T-helper 1 cell treated with Interleukin-12 subunit alpha and Interleukin-12 subunit beta and Interleukin-4 antibody, amounts not matched to agents 30 μg/mL and 1 μg/mL, for 36 hours (primary cell): ENCODE results near the gene DDX10.

Source experiments
- H3K27ac Mint-ChIP-seq: one replicate; pipeline ENCODE4 v1.8.0; 2021; ENCODE audit warnings: mild to moderate bottlenecking, mixed read lengths
- H3K27me3 Mint-ChIP-seq: one replicate; pipeline ENCODE4 v1.8.0; 2021; ENCODE audit warnings: low read depth, mixed read lengths
- H3K36me3 Mint-ChIP-seq: one replicate; pipeline ENCODE4 v1.8.0; 2021; ENCODE audit warnings: low read depth, mixed read lengths
- H3K4me1 Mint-ChIP-seq: one replicate; pipeline ENCODE4 v1.8.0; 2021; ENCODE audit warnings: low read depth, mixed read lengths
- H3K4me3 Mint-ChIP-seq: one replicate; pipeline ENCODE4 v1.8.0; 2021; ENCODE audit warnings: mild to moderate bottlenecking, moderate library complexity, mixed read lengths
- H3K9me3 Mint-ChIP-seq: one replicate; pipeline ENCODE4 v1.8.0; 2021; ENCODE audit warnings: mixed read lengths

The DDX10 gene

DNA sequence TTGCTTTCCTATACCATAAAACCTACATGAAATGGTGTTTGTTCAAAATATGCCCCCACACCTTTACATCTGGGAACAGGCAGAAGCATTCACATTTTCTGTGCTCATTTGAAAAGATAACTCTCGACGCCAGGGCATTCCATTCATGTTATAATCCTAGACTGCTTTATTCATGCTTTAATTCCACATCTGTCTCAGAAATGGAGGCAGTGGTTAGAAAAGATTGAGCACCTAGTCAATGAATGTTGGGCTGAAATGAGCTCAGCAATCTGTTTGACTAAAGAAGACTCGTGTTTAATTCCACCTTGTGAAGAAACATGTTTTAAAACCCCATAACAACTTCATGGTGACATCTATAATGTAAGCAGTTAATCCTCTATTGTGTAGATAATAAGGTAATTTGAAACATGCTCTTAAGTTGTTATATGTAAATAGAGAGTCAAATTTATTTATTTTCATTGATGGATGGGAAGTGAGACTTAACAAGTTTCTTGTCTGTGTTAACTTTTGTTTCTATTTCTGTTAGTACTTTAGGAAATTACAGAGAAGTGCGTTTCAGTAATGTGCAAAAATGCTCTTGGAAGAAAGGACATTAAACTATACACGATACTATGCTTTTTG lies 217.5 kb downstream of the DDX10 start:
- no peaks in the 10 kb centered on the region for H3K9me3 Mint-ChIP-seq
- no peaks in the 10 kb centered on the region for H3K4me1 Mint-ChIP-seq
- no peak overlapping the region for H3K27ac Mint-ChIP-seq
- H3K36me3 Mint-ChIP-seq = no peaks in the 10 kb centered on the region
- no peaks in the 10 kb centered on the region for H3K27me3 Mint-ChIP-seq
- no peak overlapping the region for H3K4me3 Mint-ChIP-seq

DNA sequence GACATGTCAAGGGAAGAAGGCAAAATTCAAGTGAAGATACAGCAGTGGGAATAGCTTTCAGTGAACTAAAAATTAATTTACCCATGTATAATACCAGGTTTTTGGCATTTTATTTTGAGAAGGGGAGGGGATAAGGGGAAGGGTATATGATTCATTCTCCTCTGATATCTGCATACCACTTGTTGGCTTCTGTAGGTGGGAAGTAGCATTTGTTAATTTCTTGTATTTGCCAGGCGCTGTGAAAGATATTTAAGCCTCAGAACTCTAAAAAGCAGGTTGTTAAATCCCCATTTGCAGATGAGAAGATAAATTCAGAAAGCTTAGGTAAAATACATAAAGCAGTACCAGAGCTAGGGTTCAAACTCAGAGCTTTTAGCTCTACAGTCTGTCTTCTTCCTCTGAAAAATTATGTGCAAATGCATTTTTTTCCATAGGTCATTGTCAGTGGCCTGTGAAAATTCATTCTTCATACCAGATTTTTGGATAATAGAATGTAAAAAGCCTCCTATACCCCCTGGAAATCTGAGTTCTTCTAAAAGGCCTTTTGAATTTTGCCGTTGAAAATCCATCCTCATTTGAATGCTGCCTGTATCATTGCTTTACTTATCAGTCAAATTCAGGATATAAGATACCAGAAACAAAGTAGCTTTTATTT lies 221.3 kb downstream of the DDX10 start:
- H3K4me1 Mint-ChIP-seq = no peaks in the 10 kb centered on the region
- no peak overlapping the region for H3K27ac Mint-ChIP-seq
- no peaks in the 10 kb centered on the region for H3K9me3 Mint-ChIP-seq
- no peaks in the 10 kb centered on the region for H3K27me3 Mint-ChIP-seq
- no peaks in the 10 kb centered on the region for H3K36me3 Mint-ChIP-seq
- no peak overlapping the region for H3K4me3 Mint-ChIP-seq

DNA sequence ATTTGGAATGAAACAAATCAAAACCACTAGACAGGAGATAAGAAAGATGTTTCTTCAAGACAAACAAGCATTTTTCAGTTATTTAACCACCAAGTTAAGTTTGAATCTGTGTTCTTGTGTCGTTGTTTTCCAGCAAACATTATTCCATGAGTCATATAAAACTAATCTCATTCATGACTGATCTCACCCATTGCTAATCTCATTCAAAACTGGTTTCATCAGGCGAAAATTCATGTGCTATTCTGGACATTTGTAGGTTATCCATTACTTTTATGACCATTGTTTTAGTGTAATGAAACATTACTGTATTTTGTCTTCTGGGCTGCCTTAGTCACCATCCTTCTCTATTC lies 221.8 kb downstream of the DDX10 start:
- H3K27ac Mint-ChIP-seq = no peak overlapping the region
- no peaks in the 10 kb centered on the region for H3K4me1 Mint-ChIP-seq
- no peaks in the 10 kb centered on the region for H3K36me3 Mint-ChIP-seq
- H3K9me3 Mint-ChIP-seq = no peaks in the 10 kb centered on the region
- H3K4me3 Mint-ChIP-seq = no peak overlapping the region
- H3K27me3 Mint-ChIP-seq = no peaks in the 10 kb centered on the region

DNA sequence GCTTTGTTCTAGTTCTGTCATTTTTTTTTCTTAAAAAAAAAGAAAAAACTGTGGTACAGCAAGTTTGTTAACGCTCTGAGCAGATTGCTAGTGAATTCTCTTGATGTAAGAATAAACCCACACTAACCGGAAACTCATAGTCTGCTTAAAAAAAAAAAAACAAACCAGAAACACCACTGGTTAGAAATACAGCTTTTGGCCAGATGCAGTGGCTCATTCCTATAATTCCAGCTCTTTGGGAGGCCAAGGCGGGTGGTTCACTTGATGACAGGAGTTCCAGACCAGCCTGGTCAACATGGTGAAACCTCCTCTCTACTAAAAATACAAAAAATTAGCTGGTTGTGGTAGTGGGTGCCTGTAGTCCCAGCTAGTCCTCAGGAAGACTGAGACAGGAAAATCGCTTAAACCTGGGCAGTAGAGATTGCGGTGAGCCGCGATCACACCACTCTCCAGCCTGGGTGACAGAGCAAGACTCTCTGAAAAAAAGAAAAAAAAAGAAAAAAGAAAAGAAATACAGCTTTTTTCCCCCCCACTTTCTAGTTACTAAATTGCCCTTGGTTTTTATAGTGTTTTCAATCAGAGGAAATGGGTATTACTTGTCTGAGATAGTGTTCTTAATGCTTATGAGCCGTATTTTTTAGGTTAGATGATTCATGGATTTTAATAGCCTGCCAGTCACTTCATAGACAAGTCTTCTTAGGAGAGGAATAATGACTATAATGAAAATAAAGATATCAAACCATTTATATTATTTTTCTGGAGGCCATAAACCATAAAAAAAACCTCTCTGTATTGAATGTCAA lies 222.8 kb downstream of the DDX10 start:
- no peaks in the 10 kb centered on the region for H3K36me3 Mint-ChIP-seq

DNA sequence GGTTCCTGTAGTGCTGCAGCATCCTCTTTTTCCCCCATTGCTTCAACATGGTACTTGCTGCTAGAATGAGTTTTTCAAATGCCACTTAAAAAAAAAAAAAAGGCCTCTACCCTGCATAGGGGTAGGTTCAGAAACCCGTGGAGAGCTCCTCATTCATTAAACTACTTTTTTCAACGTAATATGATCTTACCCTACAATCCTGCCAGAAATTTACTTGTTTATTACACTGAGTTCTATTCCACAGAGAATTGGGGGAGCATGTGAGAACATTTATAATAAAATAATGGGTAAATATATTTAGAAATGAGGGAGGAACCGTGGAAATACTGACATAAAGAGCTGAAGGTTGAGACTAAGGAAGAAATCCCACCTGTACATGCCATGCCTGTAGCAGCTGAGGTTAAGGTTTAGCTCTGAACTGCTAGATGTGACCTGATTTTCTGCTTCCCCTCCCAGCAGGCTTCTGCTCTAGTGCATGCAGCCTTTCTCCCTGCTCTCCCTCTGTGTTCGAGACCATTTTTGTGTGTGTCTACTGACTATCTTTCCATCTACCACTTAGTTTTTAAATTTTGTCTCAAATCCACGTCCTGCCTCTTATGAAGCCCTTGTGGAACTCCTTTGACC lies 225.7 kb downstream of the DDX10 start:
- Mint-ChIP-seq H3K36me3 (no peaks in the 10 kb centered on the region), H3K4me1 (no peaks in the 10 kb centered on the region), H3K9me3 (no peaks in the 10 kb centered on the region), H3K27me3 (no peaks in the 10 kb centered on the region), H3K27ac (no peak overlapping the region), H3K4me3 (no peak overlapping the region)

More for the DNA sequence above, 222.8 kb downstream of the DDX10 start:
- no peak overlapping the region for H3K4me3 Mint-ChIP-seq
- H3K9me3 Mint-ChIP-seq = no peaks in the 10 kb centered on the region
- H3K27me3 Mint-ChIP-seq = no peaks in the 10 kb centered on the region
- no peak overlapping the region for H3K27ac Mint-ChIP-seq
- no peaks in the 10 kb centered on the region for H3K4me1 Mint-ChIP-seq

DNA sequence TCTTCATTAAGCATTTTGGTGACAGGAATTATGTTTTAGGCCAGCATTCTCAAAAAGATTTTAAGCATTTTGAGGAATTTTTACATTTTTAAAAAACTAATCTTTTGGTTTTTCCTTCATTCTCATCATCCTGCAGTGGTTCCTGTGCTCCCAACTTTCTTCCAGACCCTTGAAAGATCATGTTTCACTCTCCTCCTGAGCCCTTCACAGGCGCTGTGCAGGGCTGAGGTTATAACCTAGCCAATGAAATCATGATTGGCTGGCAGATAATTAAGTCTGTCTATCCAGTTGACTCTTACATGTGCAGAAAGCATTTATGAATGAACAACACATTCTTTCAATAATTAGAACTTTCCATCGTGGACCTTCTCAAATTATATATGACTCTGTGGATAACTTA lies 226.3 kb downstream of the DDX10 start:
- Mint-ChIP-seq H3K36me3 (no peaks in the 10 kb centered on the region), H3K27ac (no peak overlapping the region), H3K4me1 (no peaks in the 10 kb centered on the region), H3K9me3 (no peaks in the 10 kb centered on the region), H3K27me3 (no peaks in the 10 kb centered on the region), H3K4me3 (no peak overlapping the region)

DNA sequence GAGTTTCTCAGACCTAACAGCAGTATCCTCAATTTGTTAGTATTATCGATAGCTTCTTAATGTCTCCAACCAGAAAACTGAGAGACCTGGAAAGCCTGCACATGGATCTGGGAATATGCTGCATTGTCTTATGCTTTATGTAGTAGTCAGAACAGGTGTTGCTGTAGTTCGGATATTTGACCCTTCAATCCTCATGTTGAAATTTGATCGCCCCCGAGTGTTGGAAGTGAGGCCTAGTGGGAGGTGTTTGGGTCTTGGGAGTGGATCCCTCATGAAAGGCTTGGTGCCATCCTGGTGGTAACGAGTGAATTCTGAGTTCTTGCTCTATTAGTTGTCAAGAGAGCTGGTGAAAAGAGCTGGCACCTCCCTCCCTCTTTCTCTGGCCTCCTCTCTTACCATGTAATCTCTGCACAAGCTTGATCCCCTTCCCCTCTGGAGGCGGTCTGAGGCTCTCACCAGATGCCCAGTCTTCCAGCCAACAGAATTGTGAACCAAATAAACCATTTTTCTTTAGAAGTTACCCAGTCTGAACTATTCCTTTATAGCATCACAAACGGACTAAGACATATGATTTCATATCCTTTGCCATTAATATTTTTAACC lies 227.1 kb downstream of the DDX10 start:
- H3K36me3 Mint-ChIP-seq = no peaks in the 10 kb centered on the region
- no peak overlapping the region for H3K4me3 Mint-ChIP-seq
- no peaks in the 10 kb centered on the region for H3K27me3 Mint-ChIP-seq
- no peak overlapping the region for H3K27ac Mint-ChIP-seq
- H3K4me1 Mint-ChIP-seq = no peaks in the 10 kb centered on the region
- no peaks in the 10 kb centered on the region for H3K9me3 Mint-ChIP-seq

DNA sequence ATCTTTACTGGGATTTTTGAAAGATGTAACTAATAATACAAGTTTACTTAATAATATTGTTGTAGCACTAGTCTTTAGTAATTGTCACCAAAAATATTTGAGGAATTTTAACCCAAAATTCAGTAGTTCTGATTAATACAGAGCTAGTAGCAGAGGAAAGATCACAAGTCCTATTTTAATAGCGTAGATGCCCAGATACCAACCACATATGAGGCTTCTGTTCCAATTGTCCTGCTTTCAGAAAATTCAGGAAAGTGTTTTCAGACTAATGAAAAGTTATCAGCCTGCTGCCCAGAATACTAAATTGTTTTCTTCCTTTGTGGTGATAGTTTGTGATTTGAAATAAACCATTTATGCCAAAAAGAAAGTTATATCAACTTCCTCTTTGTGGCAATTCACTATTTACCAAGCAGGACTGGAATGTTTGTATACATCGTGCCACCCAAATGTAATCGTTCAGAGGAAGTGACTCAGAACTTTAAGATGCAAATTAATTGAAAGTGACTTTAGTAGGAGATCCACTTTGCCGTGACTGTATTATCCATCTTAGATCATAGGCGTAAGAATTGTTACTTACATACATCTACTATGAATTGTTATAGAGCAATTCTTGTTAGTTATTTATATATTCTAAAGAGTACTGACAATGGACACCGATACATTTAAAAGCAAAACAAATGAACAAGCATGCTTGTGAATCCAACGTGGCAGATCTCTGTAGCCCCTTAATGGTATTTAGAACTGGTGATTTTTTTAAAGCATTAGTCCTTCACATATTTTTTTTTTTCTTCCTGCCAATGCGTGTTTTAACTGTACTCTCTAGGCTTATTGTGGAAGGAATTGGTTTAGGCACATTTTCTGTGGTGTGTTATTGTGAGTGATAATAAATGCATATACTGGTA lies 231.0 kb downstream of the DDX10 start:
- Mint-ChIP-seq H3K27me3 (no peaks in the 10 kb centered on the region), H3K36me3 (peaks cover 4% of the 10 kb centered on the region), H3K4me1 (no peaks in the 10 kb centered on the region), H3K4me3 (no peak overlapping the region), H3K9me3 (peaks cover 19% of the 10 kb centered on the region), H3K27ac (no peak overlapping the region)

DNA sequence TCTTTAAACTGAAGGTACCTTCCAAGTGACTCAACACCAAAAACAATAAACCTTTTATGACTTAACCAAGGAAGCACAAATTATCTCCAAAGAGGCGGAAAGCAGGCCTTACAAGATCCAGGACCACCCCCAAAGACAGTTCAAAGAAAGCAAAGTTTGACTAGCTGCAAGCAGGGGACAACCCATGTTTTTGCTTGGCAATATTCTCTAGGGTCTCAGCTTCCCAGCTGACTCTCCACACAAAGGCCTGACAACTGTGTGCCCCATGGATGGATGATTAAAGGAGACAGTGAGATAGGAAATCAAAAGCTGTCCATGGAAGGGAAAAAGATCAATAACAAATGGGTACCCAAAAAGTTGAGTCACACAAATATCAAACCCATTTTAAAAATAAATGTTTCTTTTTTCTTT lies 232.2 kb downstream of the DDX10 start:
- Mint-ChIP-seq H3K36me3 (peaks cover 4% of the 10 kb centered on the region), H3K27me3 (no peaks in the 10 kb centered on the region), H3K27ac (no peak overlapping the region), H3K4me3 (no peak overlapping the region), H3K9me3 (peaks cover 19% of the 10 kb centered on the region), H3K4me1 (no peaks in the 10 kb centered on the region)

DNA sequence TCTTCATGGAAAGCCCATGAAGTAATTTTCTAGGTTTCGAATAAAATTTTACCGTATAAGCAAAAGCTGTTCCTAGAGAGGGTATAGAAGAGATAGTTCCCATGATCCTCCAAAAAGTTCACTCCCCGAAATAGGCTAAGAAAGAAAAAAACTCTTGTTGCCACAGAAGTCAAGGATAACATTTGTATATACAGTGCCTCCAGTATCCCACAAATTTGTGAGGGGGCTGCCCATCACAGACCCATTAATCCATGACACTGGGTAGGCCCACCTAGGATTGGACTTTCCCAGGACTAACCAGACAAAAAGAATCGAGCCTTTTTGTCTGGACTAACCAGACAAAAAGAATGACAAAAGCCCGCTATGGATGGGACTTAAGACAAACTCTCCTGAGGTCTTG lies 233.0 kb downstream of the DDX10 start:
- Mint-ChIP-seq H3K9me3 (peaks cover 19% of the 10 kb centered on the region), H3K36me3 (peaks cover 4% of the 10 kb centered on the region), H3K4me1 (no peaks in the 10 kb centered on the region), H3K4me3 (no peak overlapping the region), H3K27ac (no peak overlapping the region), H3K27me3 (no peaks in the 10 kb centered on the region)

DNA sequence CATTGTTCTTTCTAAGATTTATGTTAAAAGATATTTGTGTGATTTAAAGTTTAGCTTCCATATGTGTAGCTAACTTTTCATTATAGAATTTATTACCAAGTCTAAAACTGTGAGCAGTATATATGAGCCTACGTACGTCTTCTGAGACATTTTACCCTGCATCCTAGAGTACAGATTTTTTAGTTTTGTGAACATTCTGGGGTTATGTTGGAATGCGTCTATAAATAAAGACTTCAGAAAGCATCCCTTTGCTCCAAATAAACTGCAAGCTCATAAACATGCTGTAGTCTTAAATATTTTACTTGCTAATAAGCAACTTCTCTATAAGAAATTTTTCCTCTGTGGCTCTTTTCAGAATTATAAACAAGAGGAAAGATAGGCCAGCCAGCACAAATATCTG lies 236.5 kb downstream of the DDX10 start:
- H3K4me1 Mint-ChIP-seq = no peaks in the 10 kb centered on the region
- H3K9me3 Mint-ChIP-seq = peaks cover 22% of the 10 kb centered on the region
- H3K36me3 Mint-ChIP-seq = peaks cover 4% of the 10 kb centered on the region
- no peaks in the 10 kb centered on the region for H3K27me3 Mint-ChIP-seq
- no peak overlapping the region for H3K27ac Mint-ChIP-seq
- no peak overlapping the region for H3K4me3 Mint-ChIP-seq

DNA sequence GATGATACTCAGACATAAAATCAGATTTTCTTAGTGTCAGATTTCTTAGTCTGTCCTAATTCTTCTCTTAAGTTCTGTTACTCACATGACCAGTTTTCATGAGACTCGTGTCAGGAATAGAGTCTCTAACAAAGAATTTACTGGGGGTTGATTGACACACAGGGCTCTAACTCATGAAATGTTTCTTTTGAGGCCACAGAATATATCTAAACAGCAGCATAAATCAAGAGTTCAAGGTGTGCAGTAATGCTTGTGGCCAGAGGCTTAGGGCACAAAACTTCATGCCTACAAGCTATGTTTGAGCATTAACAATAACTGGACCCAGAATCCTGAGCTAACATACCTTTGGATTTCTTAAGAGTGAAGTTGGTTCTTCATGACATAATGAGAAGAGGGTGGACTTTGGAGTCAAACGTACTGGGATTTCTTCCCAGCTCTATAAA lies 237.2 kb downstream of the DDX10 start:
- no peak overlapping the region for H3K4me3 Mint-ChIP-seq
- H3K9me3 Mint-ChIP-seq = peaks cover 22% of the 10 kb centered on the region
- H3K4me1 Mint-ChIP-seq = no peaks in the 10 kb centered on the region
- H3K27me3 Mint-ChIP-seq = no peaks in the 10 kb centered on the region
- no peak overlapping the region for H3K27ac Mint-ChIP-seq
- peaks cover 4% of the 10 kb centered on the region for H3K36me3 Mint-ChIP-seq

DNA sequence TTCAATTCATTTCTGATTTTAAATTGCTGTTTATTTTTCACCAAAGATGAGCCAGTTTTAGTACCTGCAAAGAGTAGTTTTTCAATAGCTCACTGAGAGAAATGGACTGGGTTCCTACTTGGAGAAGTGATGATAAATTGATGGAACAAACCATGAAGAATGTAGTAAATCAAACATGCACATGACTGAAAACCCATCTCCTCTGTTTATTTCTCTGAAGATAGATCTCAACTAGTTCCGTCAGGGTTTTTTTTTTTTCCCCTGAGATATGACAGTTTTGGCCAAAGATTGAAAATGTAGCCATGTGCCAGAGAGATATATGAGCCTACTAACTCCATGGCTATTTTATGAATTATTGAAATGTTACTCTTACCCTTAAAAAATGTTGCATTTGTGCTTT lies 239.6 kb downstream of the DDX10 start:
- H3K9me3 Mint-ChIP-seq = peaks cover 6% of the 10 kb centered on the region
- no peaks in the 10 kb centered on the region for H3K4me1 Mint-ChIP-seq
- no peaks in the 10 kb centered on the region for H3K36me3 Mint-ChIP-seq
- no peaks in the 10 kb centered on the region for H3K27me3 Mint-ChIP-seq
- H3K27ac Mint-ChIP-seq = no peak overlapping the region
- no peak overlapping the region for H3K4me3 Mint-ChIP-seq

DNA sequence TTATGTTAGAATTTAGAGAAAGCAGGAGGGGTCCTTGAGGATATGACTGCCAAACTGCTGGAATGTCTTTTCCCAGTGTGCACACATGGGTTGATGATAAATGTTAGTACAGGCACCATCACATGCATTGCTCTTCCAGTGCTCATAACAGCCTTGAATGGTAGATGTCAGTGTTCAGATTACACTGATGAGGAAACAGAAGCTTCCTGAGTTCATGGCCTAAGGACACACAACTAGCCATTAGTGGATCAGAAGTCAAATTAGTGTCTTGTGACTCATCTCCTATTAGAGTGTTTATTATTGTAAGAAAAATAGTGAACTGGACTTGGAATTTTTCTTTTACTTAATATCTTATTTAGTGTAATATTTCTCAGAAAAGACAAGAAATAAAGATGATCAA lies 241.5 kb downstream of the DDX10 start:
- no peaks in the 10 kb centered on the region for H3K27me3 Mint-ChIP-seq
- peaks cover 3% of the 10 kb centered on the region for H3K9me3 Mint-ChIP-seq
- H3K4me1 Mint-ChIP-seq = no peaks in the 10 kb centered on the region
- no peak overlapping the region for H3K4me3 Mint-ChIP-seq
- no peak overlapping the region for H3K27ac Mint-ChIP-seq
- H3K36me3 Mint-ChIP-seq = no peaks in the 10 kb centered on the region
